ENCODE measurements around the gene GRID1. TPM values are rescaled to one million over a fixed set of nuclear protein-coding genes. Genes with fewer than 3 reads are reported as not detected.

Gene GRID1
- total RNA-seq, 1 experiment from 2014 or later = not detected

GRCh38 chr10:86232644-86233043, 134.0 kb downstream of the GRID1 start:
- Histone ChIP-seq H3F3A (ENCODE audit: low read length, unreplicated experiment) (no peaks in the 10 kb centered on the region), H3K27me3 (ENCODE audit: low read length) (peaks cover 10% of the 10 kb centered on the region; the same call in 1 of the 2 replicates), H3K9me3 (ENCODE audit: low read length) (no peaks in the 10 kb centered on the region), H3K4me1 (ENCODE audit: insufficient read depth, low read length) (no peaks in the 10 kb centered on the region), H3K79me2 (ENCODE audit: low read length) (no peaks in the 10 kb centered on the region), H2AFZ (ENCODE audit: low read length) (no peak overlapping the region), H3K9ac (ENCODE audit: low read length) (no peak overlapping the region), H3K9me2 (replicated peaks; ENCODE audit: low read length) (no peaks in the 10 kb centered on the region), H3K4me2 (ENCODE audit: low read length) (no peak overlapping the region), H3K4me3 (ENCODE audit: low read length) (no peak overlapping the region), H3K36me3 (ENCODE audit: low read depth, low read length) (no peaks in the 10 kb centered on the region), H4K20me1 (ENCODE audit: low read length) (no peaks in the 10 kb centered on the region), H3K27ac (ENCODE audit: low read length) (no peak overlapping the region)
- CTCF ChIA-PET = no interaction called here
- ATAC-seq (no peak), DNase-seq (no peak)
- POLR2A ChIA-PET (ENCODE audit: unreplicated experiment) = no interaction called here
- intact Hi-C loops (cut with micrococcal nuclease) = no loop called here
- TF ChIP-seq EZH2 (IDR thresholded peaks at IDR 0.05; ENCODE audit: low read length, unreplicated experiment) (no peak), CTCF (conservative IDR thresholded peaks at IDR 0.05; ENCODE audit: low read depth, low read length) (no peak), EZH2phosphoT487 (IDR thresholded peaks at IDR 0.05; ENCODE audit: borderline replicate concordance, low read length) (no peak)
- no TSS peak for BruUV-seq (replicated peaks)

GRCh38 chr10:86231796-86232560, 134.6 kb downstream of the GRID1 start:
- no TSS peak for BruUV-seq (replicated peaks)
- no peaks in the 10 kb centered on the region for H3K9me2 ChIP-seq (replicated peaks; ENCODE audit: low read length)

More at GRCh38 chr10:86231796-86232560, 134.6 kb downstream of the GRID1 start:
- H3K27me3 ChIP-seq (ENCODE audit: low read length) = peaks cover 10% of the 10 kb centered on the region; the same call in 1 of the 2 replicates
- H3K27ac ChIP-seq (ENCODE audit: low read length) = no peak overlapping the region
- H3K4me3 ChIP-seq (ENCODE audit: low read length) = no peak overlapping the region
- H2AFZ ChIP-seq (ENCODE audit: low read length) = no peak overlapping the region
- H3K4me2 ChIP-seq (ENCODE audit: low read length) = no peak overlapping the region
- TF ChIP-seq EZH2phosphoT487 (IDR thresholded peaks at IDR 0.05; ENCODE audit: borderline replicate concordance, low read length) (no peak), CTCF (conservative IDR thresholded peaks at IDR 0.05; ENCODE audit: low read depth, low read length) (no peak), EZH2 (IDR thresholded peaks at IDR 0.05; ENCODE audit: low read length, unreplicated experiment) (no peak)
- no peaks in the 10 kb centered on the region for H3K36me3 ChIP-seq (ENCODE audit: low read depth, low read length)
- DNase-seq (no peak), ATAC-seq (no peak)
- no peaks in the 10 kb centered on the region for H3K9me3 ChIP-seq (ENCODE audit: low read length)
- intact Hi-C loops (cut with micrococcal nuclease) = no loop called here
- CTCF ChIA-PET = no interaction called here
- H3K79me2 ChIP-seq (ENCODE audit: low read length) = no peaks in the 10 kb centered on the region
- H3F3A ChIP-seq (ENCODE audit: low read length, unreplicated experiment) = no peaks in the 10 kb centered on the region
- H3K4me1 ChIP-seq (ENCODE audit: insufficient read depth, low read length) = no peaks in the 10 kb centered on the region
- POLR2A ChIA-PET (ENCODE audit: unreplicated experiment) = no interaction called here
- no peaks in the 10 kb centered on the region for H4K20me1 ChIP-seq (ENCODE audit: low read length)
- H3K9ac ChIP-seq (ENCODE audit: low read length) = no peak overlapping the region

Data from PC-3 (cell line).